OCI-LY7 (cell line): Measurements from ENCODE around the gene ZC3H4. TPM values are rescaled to one million over a fixed set of nuclear protein-coding genes. Genes with fewer than 3 reads are reported as not detected.
A peak's percentile ranks its signal among the peaks of the same experiment; 100 is the strongest.

ENCODE experiments used
- Bru-seq: library from RNA; stranded (reverse); fragments of 400-500 nt; gene quantifications from one replicate; lab custom pipeline; 2021; lab: Mats Ljungman, UMichigan
- BruChase-seq, 2 experiments: library from RNA; stranded (reverse); fragments of 400-500 nt; gene quantifications; one replicate each; lab custom pipeline; 2021; lab: Mats Ljungman, UMichigan
- BruUV-seq: library from RNA; stranded (reverse); fragments of 400-500 nt; replicated peaks from 2 replicates; lab custom pipeline; 2021; lab: Mats Ljungman, UMichigan
- CTCF ChIA-PET: fragments of 300-600 bp; sonication (Branson Sonifier 250); formaldehyde crosslinking; loops from one replicate; lab custom pipeline; 2022; ENCODE audit warnings: antibody characterized with exemption; ENCODE audit not compliant: unreplicated experiment; lab: Charles Lee
- POLR2A ChIA-PET: fragments of 300-600 bp; sonication (Branson Sonifier 250); formaldehyde crosslinking; loops from one replicate; lab custom pipeline; 2022; ENCODE audit warnings: antibody characterized with exemption; lab: Charles Lee
- DNase-seq: peaks from one replicate; pipeline ENCODE4 v3.0.0-alpha.2; 2015; ENCODE audit warnings: low spot score
- H2AFZ ChIP-seq: fragments of 200-600 bp; sonication (generic), shearing (Covaris generic); 2 replicates; pipeline ENCODE4 v1.6.1; 2014; ENCODE audit warnings: mild to moderate bottlenecking, antibody characterized with exemption, low read length, moderate library complexity
- H3K27ac ChIP-seq: fragments of 200-600 bp; sonication (generic); 2 replicates; pipeline ENCODE4 v1.5.1; 2014; ENCODE audit warnings: mixed run types, low read depth, mild to moderate bottlenecking, moderate library complexity, low read length, inconsistent platforms; ENCODE audit not compliant: poor library complexity, severe bottlenecking
- H3K36me3 ChIP-seq: fragments of 200-600 bp; sonication (generic); 2 replicates; pipeline ENCODE4 v1.6.1; 2014; ENCODE audit warnings: mild to moderate bottlenecking, antibody characterized with exemption, low read length, moderate library complexity, mixed read lengths; ENCODE audit not compliant: insufficient read depth
- H3K4me1 ChIP-seq: fragments of 200-600 bp; sonication (generic); 2 replicates; pipeline ENCODE4 v1.5.1; 2014; ENCODE audit warnings: mild to moderate bottlenecking, low read length; ENCODE audit not compliant: insufficient read depth, poor library complexity, severe bottlenecking
- H3K4me2 ChIP-seq: fragments of 200-600 bp; sonication (generic); 2 replicates; pipeline ENCODE4 v1.6.1; 2014; ENCODE audit warnings: mild to moderate bottlenecking, low read length
- H3K4me3 ChIP-seq: fragments of 200-600 bp; sonication (generic); 2 replicates; pipeline ENCODE4 v1.5.1; 2014; ENCODE audit warnings: mild to moderate bottlenecking, low read depth, low read length; ENCODE audit not compliant: poor library complexity, severe bottlenecking
- H3K79me2 ChIP-seq: fragments of 200-600 bp; sonication (generic); 2 replicates; pipeline ENCODE4 v1.6.1; 2016; ENCODE audit warnings: low read depth, mild to moderate bottlenecking, low read length, moderate library complexity, mixed read lengths; ENCODE audit not compliant: insufficient read depth
- H3K9me2 ChIP-seq: fragments of 200-600 bp; sonication (generic); 2 replicates; pipeline ENCODE4 v1.6.1; 2016; ENCODE audit warnings: mild to moderate bottlenecking, low read length, mixed read lengths; ENCODE audit not compliant: insufficient read depth
- H3K9me3 ChIP-seq: fragments of 200-600 bp; sonication (generic); 2 replicates; pipeline ENCODE4 v1.6.1; 2014; ENCODE audit warnings: mild to moderate bottlenecking, mixed run types, low read length, mixed read lengths
- H4K20me1 ChIP-seq: fragments of 200-600 bp; sonication (generic); 2 replicates; pipeline ENCODE4 v1.6.1; 2014; ENCODE audit warnings: mild to moderate bottlenecking, antibody characterized with exemption, low read length, moderate library complexity, mixed read lengths; ENCODE audit not compliant: insufficient read depth
- CTCF ChIP-seq: fragments of 200-600 bp; sonication (generic); conservative IDR thresholded peaks from 2 replicates; pipeline ENCODE4 v1.5.1; 2014; ENCODE audit warnings: mild to moderate bottlenecking, antibody characterized with exemption, low read length, moderate library complexity, mixed read lengths
- EZH2phosphoT487 ChIP-seq: fragments of 200-600 bp; sonication (generic); IDR thresholded peaks from 2 replicates; pipeline ENCODE4 v1.6.1; 2018; ENCODE audit warnings: low read depth, borderline replicate concordance, mild to moderate bottlenecking, mixed run types, antibody characterized with exemption, low read length, moderate library complexity, mixed read lengths
- intact Hi-C: fragments of 100-400 bp; cut with micrococcal nuclease; formaldehyde crosslinking; loops from one replicate; pipeline ENCODE4 v1.10.0; 2022; ENCODE audit not compliant: unreplicated experiment
- long read RNA-seq: library from polyadenylated mRNA; stranded (forward); transcript quantifications from one replicate; pipeline ENCODE4 v2.0.0, GENCODE V29; 2022
- total RNA-seq, 2 experiments: library from RNA; depleted of rRNA in 1 of 2; stranded (reverse); fragments of >200 nt in 1 of 2; shearing (Covaris generic) in 1 of 2; gene quantifications; 2 replicates each; pipeline ENCODE4 v1.2.3, GENCODE V29; 2014 to 2022

Gene ZC3H4
- total RNA-seq (2014; rRNA removed; shearing (Covaris generic)) (16.6 and 23.0 TPM in 2 replicates), total RNA-seq (2022) (76.8 and 80.9 TPM in 2 replicates), Bru-seq, nascent RNA (percentile 81 among the genes with signal in this experiment), BruChase-seq, experiment 1, labeled RNA remaining after a 6-hour chase (percentile 84 among the genes with signal in this experiment), BruChase-seq, experiment 2, labeled RNA remaining after a 2-hour chase (percentile 85 among the genes with signal in this experiment)
- long read RNA-seq, partial matches to known transcripts, result 1 of 21 reads
- long read RNA-seq, other reads (novel, unspliced or antisense), result 20 of 21 reads

- no peaks in the 10 kb centered on the region for H3K9me3 ChIP-seq
- ChIA-PET POLR2A (interaction anchor here (0.6 to 1.6 kb wide), 8 partner anchors 10 to 328 kb away, joined by 3 to 12 read pairs (median 4); partner anchors contain the start of genes CCDC9 and SAE1), CTCF (interaction anchor here (0.6 to 1.2 kb wide), 3 partner anchors 18 to 1380 kb away, joined by 3 read pairs; no protein-coding TSS in a partner anchor)
- peak within 1 kb of the TSS; percentile 94 for H3K4me3 ChIP-seq
- H4K20me1 ChIP-seq, result no peaks in the 10 kb centered on the region
- TF ChIP-seq EZH2phosphoT487 (no peak), CTCF (no peak)
- H3K4me1 ChIP-seq, result peaks cover 31% of the 10 kb centered on the region
- H3K79me2 ChIP-seq, result peaks cover 38% of the 10 kb centered on the region
- H2AFZ ChIP-seq, result peak within 1 kb of the TSS; percentile 27; the same call in 1 of the 2 replicates
- no TSS peak for BruUV-seq
- intact Hi-C loops, result loop anchor here (5.0 to 10.0 kb wide), 2 partner anchors 36 to 258 kb away; partner anchors contain the start of gene AP2S1
- peak within 1 kb of the TSS; percentile 93 for H3K27ac ChIP-seq
- DNase-seq, result peak; percentile 99
- H3K9me2 ChIP-seq, result no peaks in the 10 kb centered on the region
- H3K4me2 ChIP-seq, result peak within 1 kb of the TSS; percentile 100
- H3K36me3 ChIP-seq, result peaks cover 36% of the 10 kb centered on the region
These were observed at the start of gene ZC3H4 for GRCh38 chr19:47112997-47113849. ZC3H4 (minus strand) TSS chr19:47113776; CDS start chr19:47112584, 1,192 bp downstream.

DNA sequence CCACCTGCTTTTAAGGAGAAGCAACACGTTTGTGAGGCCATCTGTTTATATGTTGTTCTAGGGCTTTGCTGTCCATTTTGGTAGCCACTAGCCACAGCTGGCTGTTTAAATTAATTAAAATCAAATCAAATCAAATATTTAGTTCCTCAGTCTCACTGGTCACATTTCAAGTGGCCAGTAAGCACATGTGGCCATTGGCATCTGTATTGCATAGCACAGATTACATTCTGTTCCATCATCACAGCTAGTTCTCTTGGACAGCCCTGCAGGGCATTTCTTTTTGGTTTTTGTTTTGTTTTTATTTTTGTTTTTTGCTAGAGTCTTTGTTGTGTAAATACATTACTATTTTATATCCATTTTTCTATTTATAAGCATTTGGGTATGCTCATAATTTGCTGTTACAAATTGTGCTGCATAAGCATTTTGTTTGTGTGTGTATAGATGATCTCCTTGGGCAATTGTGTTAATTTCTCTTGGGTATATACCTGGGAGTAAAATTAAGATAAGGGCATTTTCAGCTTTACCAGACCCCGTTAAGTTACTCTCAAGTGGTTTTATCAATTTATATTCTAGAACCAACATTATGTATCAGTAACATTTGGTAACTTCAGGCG, 48.4 kb upstream of the ZC3H4 start:
- no peaks in the 10 kb centered on the region for H3K9me2 ChIP-seq
- no peak overlapping the region for H3K27ac ChIP-seq
- peaks cover 14% of the 10 kb centered on the region for H3K4me1 ChIP-seq
- no peak for DNase-seq
- ChIA-PET POLR2A (no interaction called here), CTCF (no interaction called here)
- H2AFZ ChIP-seq, result no peak overlapping the region
- no peak overlapping the region for H3K4me2 ChIP-seq
- peaks cover 18% of the 10 kb centered on the region; the same call in 1 of the 2 replicates for H3K79me2 ChIP-seq
- TF ChIP-seq EZH2phosphoT487 (no peak), CTCF (no peak)
- peaks cover 74% of the 10 kb centered on the region for H3K36me3 ChIP-seq
- H4K20me1 ChIP-seq, result 0 out of 2 replicates have a peak, but pooled peaks cover 5% of the 10 kb centered on the region
- no peaks in the 10 kb centered on the region for H3K9me3 ChIP-seq
- intact Hi-C loops, result no loop called here
- H3K4me3 ChIP-seq, result no peak overlapping the region
- no TSS peak for BruUV-seq
